Stimulated activated CD4-positive, alpha-beta T cell treated with anti-CD3 and anti-CD28 coated beads, Interleukin-15, amount 100 ng/mL, for 24 hours (primary cell): Measurements from ENCODE around the gene PACS2.
A peak's percentile ranks its signal among the peaks of the same experiment; 100 is the strongest.

Source experiments
- DNase-seq: peaks from one replicate; pipeline ENCODE4 v3.0.0-alpha.2; 2020

Gene PACS2

DNA sequence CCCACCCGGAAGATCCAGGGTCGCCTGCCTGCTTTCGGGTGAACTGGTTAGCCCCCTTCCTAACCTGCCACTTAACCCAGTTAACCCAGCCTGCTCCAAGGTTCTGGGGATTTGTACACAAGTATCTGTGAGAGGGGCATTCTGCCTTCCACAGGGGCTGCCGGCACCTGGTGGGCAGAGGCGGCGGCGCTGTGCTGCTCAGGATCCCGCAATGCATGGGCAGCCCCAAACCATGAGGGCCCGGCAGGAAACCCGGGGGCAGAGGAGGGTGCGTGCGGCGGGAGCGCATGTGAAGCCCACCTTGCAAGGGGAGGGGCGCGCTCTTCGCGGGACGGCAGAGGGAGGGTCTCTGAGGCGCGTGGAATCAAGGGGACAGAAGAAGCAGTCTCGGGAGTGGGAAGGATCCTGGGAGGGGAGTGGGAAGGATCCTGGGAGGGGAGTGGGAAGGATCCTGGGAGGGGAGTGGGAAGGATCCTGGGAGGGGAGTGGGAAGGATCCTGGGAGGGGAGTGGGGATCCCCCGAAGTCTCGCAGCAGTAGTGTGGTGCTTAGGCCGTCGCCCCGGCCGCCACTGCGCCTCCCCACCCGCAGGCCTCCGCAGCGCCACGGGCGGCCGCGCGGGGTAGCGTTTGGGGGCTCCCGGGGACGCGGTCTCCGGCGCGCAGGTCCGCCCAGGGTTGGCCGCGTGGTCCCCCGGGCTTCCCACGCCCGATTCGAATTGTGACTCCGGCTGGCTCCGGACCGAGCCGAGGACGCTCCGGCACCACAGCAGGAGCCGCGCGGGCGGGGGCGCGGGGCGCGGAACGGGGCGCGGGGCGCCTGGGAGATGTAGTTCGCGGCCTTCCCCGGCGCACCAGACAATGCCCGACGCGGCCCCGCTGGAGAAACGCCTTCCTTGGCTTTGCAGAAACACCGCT is 100.2 kb downstream of the PACS2 start:
- DNase-seq = peak; percentile 79

DNA sequence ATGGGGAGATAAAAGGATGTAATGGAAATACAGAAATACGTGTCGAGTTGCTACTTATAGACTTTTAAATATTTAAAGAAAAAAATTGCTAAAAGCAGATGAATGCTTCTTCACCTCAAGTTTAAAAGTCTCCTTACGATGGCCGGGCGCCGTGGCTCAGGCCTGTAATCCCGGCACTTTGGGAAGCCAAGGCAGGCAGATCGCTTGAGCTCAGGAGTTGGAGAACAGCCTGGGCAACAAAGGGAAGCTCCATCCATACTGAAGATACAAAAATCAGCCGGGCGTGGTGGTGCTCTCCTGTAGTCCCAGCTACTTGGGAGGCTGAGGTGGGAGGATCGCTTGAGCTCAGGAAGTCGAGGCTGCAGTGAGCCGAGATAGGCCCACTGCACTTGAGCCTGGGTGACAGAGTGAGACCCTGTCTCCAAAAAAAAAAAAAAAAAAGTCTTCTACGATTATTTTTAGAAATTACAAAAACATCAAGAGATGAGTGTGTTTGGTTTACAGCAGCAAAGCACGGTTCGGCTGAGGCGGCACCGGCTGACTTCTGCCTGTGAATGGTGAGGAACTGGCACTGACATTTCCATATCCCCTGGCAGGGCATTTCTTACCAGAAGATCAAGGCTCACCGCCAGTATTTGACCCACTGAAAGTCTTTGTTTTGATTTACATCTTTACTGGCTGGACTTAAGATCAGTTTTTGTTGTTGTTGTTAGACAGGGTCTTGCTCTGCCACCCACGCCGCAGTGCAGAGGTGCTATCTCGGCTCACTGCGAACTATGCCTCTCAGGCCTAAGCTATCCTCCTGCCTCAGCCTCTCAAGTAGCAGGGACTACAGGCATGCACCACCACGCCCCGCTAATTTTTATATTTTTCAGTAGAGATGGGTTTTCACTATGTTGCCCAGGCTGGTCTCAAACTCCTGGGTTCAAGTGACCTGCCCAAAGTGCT is 101.2 kb downstream of the PACS2 start:
- no peak for DNase-seq

DNA sequence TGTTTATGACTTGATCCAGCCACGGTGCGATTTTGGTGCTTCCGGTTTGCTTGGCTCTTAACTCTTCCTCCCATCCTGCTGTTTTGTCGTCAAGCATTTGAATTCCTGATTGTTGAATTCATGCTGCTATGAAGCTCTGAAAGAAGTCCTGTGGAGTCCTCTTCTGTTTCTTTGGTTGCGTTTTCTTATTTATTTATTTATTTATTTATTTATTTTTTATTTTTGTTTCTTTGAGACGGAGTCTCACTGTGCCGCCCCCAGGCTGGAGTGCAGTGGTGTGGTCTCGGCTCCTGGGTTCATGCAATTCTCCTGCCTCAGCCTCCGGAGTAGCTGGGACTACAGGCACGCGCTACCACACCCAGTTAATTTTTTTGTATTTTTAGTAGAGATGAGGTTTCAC is 102.1 kb downstream of the PACS2 start:
- DNase-seq = no peak

DNA sequence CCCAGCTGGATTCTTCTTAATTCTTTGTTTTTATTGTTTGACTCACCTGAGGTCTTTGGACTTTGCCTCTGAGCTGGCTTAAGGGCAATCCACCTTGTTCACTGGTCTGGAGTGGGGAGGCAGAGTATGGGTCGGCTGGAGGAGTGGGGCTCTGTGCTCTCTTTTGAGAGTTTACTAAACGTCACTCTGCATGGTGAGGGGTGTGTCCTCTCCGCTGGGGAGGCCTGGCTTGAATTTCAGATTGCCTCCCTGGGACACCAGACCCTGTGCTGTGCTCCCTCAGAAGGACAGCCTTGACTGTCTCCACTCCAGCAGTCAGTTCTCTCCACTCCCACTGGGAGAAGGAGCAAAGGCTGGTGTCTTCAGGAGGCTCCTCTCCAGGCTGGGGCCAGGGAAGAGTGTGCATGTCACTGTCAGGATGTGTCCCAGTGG is 103.2 kb downstream of the PACS2 start:
- no peak for DNase-seq

DNA sequence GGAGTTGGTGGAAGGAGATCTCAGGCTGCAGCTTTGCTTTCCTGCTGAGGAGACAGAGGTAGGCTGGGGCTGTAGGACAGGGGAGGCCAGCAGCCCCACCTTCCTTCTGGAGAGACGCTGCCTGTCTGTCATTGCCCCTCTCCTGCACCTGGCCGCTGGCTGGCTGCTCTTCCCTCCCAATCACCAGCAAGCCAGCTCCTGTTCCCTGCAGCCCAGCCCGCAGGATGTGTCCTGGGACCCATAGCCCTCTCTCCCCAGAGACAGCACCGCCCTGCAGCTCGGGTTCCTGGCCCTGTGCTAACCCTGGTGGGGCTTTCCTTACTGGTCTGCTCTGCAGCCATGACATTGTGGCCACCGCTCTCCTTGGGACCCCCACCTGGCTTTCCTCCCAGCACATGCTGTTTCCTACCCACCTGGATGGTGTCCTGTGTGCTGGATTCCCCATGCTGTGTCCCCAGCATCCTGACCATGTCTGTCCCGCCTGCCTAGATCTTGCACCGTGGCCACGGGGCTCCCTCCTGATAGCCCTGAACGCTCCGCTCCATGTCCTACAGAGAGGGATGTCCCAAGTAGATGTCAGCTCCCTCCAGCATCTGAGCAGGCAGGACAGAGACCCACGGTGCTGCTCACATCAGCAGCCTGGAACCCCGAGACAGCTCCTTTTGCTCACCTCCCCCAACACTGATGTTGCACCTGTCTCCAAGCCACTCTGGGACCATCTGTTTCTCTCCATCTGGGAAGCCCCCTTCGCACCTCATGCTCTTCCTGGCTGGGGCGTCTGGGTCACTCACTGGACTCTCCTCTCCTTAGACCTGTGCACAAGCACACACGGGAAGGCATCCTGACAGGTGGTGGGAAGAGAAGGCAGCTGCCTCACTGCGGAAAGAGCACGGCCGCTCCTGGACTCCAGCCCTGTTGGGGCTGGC is 104.0 kb downstream of the PACS2 start:
- no peak for DNase-seq

DNA sequence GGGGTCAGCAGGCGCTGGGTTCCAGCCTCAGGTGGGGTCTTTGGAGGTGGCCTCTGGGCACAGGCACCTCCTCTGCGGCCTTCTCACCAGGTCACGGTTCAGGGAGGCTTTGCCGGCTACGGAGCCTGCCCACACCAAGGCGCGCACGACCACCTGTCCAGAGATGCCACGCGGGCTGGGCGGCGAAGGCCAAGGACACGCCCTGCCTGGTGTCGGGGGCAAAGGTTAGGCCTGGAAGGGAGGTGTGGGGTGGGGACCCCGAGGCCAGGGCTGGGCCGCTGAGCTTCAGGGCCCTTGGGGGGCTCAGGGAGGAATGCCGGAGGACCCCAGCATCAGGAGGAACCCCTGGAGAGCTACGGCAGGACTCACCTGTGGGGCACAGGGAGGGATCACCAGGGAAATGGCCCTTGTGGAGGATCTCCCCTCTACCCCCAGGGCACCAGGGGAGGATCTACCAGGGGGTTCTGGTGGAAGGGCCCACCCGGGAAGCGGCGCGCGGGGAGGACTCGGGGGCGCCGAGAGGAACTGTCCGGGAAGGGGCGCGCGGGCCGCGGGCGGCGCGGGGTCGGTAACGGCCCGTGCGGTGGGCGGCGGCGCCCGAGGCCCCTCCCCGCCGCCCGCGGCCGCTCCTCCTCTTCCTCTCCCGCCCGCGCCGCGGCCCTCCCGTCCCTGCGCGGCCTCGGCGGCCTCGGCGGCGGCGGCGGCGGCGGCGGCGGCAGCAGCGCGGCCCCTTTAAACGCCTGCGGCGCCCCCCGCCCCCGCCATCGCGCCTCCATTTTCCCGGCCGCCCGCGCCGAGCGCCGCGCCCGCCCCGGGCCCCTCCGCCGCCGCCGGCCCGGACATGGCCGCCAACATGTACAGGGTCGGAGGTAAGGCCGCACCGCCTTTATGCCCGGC is 104.9 kb downstream of the PACS2 start, which contains the start of gene MTA1:
TSS of gene MTA1 (plus strand) at position 633 of the 897 bp plus-strand sequence. CDS start at position 842, 209 bp downstream.
- DNase-seq = peak; percentile 67

DNA sequence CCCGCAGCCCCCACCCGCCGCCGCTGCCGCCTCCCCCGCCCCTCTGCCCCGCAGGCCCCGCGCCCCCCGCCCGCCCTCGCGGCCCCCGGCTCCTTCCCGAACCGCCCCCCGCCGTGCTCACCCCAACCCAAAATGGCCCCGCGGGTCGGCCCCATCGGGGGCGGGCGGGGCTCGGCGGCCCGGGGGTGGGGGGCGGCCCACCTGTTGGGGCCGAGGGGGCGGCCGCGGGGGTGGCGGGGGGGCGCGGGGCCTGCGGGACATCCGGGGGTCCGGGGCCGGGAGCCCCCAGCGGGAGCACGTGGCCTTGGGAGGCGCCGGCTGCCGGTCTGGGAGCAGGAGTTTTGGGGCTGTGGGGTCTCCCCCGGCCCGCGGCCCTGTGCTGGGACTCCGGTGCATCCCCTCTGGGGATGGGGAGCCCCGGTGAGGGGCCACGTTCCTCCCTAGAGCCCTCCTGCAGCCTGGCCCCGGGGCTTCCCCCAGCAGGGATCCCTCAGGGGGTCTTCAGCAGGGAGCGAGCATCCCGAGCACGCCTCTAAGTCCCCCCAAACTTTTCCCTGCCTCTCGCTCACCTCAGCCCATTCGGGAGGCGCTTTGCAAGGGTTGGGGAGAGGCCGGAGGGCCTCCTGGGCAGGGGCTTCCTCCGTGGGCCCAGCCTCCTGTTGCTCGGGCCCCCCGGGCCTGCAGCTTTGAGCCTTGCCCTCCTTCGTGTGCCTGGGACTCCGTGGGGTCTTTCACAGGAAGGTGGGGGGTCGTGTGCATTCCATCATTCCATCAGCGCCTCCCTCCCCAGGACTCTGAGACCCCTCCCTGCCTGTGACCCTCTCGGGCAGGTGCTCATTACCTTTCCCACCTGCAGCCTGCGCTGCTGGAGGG is 105.8 kb downstream of the PACS2 start:
- DNase-seq = no peak

DNA sequence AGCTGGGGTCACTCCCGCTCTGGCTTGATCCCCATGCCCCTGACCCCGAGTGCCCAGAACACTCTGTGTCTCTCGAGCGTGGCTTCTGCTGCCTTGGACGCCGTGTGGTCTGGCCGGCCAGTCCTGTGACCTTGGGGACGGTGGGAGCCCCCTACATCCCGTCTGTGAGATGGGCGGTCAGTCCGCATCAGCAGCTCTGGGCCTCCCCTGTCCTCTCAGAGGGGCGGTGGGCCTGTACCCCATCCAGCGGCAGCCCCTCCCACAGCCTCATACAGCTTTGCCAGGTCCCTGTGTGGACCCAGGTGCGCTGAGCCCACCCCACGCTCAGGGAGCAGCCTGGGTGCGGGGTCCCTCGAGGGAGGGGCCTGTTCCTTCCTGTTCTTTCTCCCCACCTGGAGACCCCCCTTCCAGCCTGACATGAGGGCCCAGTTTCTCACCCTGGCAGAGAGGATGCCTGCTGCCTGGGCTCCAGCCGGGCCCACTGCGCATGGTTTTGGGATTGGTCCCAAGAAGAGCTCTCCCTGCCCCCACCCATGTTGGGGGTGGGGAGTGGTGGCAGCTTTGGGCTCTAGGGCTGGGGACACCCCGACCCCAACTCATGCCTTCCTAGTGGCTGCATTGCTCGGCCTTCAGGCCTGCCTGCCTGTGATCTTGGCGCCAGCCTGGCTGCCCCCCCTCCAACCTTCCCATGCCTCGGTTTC is 106.6 kb downstream of the PACS2 start:
- DNase-seq = no peak

DNA sequence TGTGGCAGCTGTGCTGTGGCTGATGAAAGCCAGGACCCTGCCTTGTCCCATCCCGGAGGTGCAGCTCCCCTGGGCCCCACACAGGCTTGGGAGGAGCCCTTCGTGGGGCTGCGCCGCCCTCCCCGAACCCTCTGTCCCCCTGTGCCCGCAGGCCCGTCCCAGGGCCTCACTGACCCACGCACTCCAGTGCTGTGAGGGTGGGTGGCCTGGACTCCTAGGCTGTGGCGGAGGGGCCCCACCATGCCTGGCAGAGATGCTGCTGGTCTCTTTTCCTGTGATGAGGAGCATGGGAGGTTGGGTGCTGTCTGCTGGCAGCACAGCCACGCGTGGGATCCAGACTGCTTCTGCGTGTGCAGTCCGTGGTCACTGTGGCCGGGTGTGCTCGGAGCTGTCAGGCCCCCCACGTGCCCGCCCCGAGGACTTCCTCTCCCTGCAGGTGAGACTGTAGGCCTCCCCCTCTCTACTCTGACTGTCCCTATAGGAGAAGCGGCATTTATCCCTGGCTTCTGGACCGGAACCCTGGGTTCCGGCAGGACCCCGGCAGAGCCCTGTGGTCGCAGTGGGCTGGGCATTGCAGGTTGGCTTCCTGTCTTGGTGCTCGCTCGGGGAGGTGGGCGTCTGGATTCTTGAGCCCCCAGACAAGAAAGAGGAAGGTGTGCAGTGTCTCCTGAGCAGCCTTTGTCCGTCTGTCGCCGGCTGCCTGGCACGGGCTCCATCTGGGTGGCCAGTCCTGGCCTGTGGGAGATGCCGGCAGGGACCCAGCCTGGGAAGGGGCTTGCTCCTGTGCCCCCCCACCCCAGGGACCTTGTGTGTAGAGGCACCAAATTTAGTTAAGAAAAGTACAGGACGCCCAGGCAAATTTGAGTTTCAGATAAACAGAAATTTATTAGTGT is 107.4 kb downstream of the PACS2 start:
- no peak for DNase-seq

DNA sequence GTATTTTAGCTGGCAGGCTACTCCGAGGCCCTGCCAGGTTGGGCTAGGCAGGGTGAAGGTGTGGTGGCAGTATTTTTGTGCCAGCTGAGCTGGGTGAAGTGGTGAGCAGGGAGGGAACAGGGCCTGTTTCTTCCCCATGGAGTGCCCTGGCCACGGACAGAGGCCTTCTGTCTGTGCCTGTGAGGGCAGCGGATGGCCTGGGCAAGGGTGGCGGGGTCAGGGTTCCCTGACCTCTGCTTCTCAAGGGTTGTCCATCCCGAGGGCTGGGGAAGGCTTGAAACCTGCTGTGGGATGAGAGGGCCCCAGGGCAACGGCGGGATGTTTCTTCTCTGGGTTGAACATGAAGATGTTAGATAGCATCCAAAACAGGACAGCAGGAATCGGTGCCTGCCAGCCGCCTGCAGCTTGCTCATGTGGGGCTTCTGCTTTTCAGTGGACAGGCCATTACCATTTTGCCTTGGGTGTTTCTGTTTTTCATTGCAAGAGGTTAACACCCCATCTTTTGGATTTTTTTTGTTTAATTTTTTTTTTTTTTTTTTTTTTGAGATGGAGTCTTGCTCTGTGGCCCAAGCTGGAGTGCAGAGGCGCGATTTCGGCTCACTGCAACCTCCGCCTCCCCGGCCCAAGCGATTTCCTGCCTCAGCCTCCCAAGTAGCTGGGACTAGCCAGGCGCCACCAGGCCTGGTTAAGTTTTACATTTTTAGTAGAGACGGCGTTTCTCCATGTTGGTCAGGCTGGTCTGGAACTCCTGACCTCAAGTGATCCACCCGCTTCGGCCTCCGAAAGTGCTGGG is 108.3 kb downstream of the PACS2 start:
- DNase-seq = no peak

DNA sequence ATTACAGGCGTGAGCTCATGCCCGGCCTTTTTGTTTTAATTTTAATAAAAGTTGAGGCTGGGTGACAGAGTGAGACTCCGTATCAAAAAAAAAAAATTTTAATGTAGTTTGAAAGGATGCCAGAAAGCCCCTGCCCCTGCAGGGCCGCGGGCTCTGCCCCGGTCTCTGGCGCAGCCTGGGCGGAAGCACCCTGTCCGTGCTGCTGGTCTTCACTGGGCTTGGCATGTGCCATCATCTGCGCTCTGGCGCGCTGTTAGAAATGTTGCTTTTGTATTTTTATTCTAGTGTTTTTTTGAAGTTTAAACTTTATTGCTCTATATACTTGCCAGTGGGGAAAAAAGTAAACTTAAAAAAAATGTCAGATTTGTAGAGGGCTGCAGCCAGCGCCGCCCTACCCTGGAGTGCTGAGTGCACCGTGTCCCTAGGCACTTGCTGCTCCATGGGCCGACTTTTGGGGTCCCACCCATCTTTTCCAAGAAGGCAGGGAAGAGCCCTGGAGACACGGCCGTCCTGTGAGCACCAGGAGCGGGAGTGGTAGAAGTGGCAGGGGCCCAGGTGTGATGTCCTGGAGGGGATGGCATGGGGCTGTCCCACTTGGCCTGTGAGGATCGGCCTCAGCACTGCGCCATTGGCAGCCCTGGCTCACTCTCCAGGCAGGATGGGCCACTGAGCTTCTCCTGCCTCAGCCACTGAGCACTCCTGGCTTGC is 109.1 kb downstream of the PACS2 start:
- no peak for DNase-seq

DNA sequence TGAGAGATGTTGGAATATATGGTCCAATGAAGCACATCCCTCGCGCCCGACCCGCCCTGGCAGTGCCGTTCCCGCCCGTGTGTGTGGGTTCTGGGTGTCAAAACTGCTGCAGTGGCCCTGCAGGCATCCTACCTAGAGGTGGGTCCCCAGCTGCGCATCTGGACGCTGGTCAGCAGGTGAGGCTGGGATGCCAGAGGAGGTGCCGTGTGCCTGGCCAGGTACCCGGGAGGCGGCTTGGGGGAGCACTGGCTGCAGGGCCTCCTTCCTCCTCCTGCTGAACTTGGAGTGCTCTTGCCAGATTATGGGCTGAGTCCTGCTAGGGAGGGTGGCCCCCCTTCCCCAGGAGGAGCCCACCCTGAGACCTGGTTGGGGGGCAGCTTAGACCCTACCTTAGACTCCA is 110.3 kb downstream of the PACS2 start:
- DNase-seq = no peak

DNA sequence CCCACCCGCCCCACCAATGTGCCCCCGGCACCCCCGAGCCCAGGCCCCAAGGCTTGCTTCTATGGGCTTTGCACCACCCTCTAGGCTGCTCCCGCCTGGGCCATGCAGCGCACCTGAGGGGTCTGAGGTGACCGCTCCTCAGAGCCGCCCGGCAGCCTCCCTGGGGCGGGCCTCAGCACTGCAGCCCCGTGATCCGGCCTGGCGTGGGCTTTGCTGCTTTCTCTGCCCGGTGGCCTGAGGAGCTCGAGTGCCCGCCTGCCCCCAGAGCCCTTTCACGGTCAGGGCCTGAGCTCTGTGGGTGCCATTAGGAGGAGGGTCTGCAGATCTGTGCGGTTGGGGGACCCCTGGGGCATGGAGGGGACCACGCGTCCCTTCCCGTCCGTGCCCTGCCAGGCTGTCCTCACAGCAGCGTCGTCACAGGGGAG is 111.3 kb downstream of the PACS2 start:
- DNase-seq = no peak

DNA sequence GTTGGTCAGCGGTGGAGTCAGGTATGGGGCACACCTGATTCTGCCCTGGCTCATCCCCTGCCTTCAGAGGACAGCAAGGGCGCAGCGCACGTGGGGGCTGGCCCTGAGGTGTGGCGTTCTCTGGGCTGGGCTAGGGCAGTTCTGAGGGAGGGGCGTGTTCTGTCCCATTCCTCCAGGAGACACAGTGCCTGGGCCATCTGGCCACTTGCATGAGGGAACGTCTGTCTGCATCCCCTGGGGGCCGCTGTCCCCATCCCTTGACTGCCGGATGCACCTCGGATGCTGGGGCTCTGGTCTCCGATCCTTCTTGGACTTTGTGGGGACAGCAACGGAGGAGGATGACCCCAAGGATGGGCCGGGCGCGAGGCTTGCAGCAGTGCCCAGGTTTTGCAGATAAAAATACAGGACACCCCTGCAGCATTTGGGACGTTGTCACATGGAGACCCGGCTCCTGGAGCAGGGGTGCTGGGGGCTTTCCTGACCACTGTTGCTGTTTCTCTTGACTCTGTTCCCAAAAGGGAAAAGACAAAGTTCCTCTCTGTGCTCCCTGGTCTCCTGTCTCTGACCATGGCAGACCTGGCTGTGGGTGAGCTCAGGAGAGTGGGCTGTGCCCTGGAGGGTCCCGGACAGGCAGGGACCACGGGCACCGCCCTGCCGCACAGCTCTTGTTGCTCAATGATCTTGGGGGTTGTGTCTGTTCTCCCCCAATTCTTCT is 112.0 kb downstream of the PACS2 start:
- DNase-seq = no peak

DNA sequence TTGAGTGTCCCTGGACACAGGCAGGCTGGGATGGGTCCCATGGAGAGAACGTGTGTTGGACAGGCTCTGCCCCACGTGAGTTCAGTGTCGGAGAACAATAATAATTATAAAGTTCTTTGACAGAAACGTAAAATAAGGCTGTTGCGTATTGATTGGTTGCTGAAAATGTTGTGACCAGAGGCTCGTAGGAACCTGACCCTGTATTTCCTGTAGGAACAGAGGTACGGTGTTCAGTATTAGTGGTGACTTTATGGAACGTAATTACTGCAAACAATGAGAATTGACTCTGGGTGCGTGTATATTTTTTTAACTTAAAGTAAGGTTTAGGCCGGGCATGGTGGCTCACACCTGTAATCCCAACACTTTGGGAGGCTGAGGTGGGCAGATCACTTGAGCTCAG is 112.9 kb downstream of the PACS2 start:
- no peak for DNase-seq

DNA sequence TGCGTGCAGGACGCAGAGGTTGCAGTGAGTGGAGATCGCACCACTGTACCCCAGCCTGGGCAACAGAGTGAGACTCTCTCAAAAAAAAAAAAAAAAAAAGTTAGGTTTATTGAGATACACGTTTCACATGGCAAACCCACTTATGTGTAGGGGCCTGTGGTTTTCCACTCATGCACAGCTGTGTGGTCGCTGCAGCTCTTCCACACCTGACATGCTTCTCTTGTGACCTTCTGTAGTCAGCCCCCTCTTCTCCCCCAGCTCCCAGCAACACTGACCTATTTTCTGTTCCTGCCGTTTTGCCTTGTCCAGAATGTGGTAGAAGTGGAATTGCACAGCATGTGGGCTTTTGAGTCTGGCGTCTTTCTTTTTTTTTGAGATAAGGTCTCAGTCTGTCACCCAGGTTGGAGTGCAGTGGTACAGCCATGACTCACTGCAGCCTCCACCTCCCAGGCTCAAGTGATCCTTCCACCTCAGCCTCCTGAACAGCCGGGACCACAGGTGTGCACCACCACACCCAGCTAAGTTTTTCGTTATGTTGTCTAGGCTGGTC is 113.5 kb downstream of the PACS2 start:
- no peak for DNase-seq
